Measurements from ENCODE around the gene SIGLEC9. TPM values are rescaled to one million over a fixed set of nuclear protein-coding genes. Genes with fewer than 3 reads are reported as not detected.

Gene SIGLEC9
- polyA plus RNA-seq, 1 donor: 1.4 TPM

- DNase-seq: no peak
These were observed 54.5 kb downstream of the SIGLEC9 start for GRCh38 chr19:51179256-51179655.

Other genes with a start within 250 kb of the SIGLEC9 start
- gene KLK4, start 213.5 kb upstream of the SIGLEC9 start, polyA plus RNA-seq (ENCODE audit: insufficient read length): not detected
- 1.2 TPM for gene KLK5, start 171.9 kb upstream of the SIGLEC9 start, polyA plus RNA-seq (ENCODE audit: insufficient read length)
- 28.0 TPM for gene KLK6, start 155.3 kb upstream of the SIGLEC9 start, polyA plus RNA-seq (ENCODE audit: insufficient read length)
- 4.6 TPM for gene KLK7, start 141.0 kb upstream of the SIGLEC9 start, polyA plus RNA-seq (ENCODE audit: insufficient read length)
- 3.9 TPM for gene KLK8, start 123.3 kb upstream of the SIGLEC9 start, polyA plus RNA-seq (ENCODE audit: insufficient read length)
- gene KLK10, start 105.2 kb upstream of the SIGLEC9 start, polyA plus RNA-seq (ENCODE audit: insufficient read length): 0.17 TPM
- gene KLK11, start 98.3 kb upstream of the SIGLEC9 start, polyA plus RNA-seq (ENCODE audit: insufficient read length): 0.15 TPM
- not detected for gene KLK12, start 89.9 kb upstream of the SIGLEC9 start, polyA plus RNA-seq (ENCODE audit: insufficient read length)
- 0.76 TPM for gene KLK13, start 59.8 kb upstream of the SIGLEC9 start, polyA plus RNA-seq (ENCODE audit: insufficient read length)
- gene KLK14, start 42.0 kb upstream of the SIGLEC9 start, polyA plus RNA-seq (ENCODE audit: insufficient read length): 0.45 TPM
- gene CTU1, start 16.5 kb upstream of the SIGLEC9 start, polyA plus RNA-seq (ENCODE audit: insufficient read length): 1.8 TPM
- gene SIGLEC7, start 17.4 kb downstream of the SIGLEC9 start, polyA plus RNA-seq (ENCODE audit: insufficient read length): not detected
- 3.0 TPM for gene CD33, start 100.2 kb downstream of the SIGLEC9 start, polyA plus RNA-seq (ENCODE audit: insufficient read length)
- not detected for gene SIGLECL1, start 126.2 kb downstream of the SIGLEC9 start, polyA plus RNA-seq (ENCODE audit: insufficient read length)
- 3.0 TPM for gene IGLON5, start 186.7 kb downstream of the SIGLEC9 start, polyA plus RNA-seq (ENCODE audit: insufficient read length)
- gene VSIG10L, start 217.2 kb downstream of the SIGLEC9 start, polyA plus RNA-seq (ENCODE audit: insufficient read length): 4.6 TPM
- gene ETFB, start 241.5 kb downstream of the SIGLEC9 start, polyA plus RNA-seq (ENCODE audit: insufficient read length): 120 TPM
- gene CLDND2, start 244.1 kb downstream of the SIGLEC9 start, polyA plus RNA-seq (ENCODE audit: insufficient read length): 1.0 TPM
- 1.3 TPM for gene NKG7, start 247.7 kb downstream of the SIGLEC9 start, polyA plus RNA-seq (ENCODE audit: insufficient read length)

Data from left kidney (tissue), 2 donors.